Endothelial cell of umbilical vein (primary cell): ENCODE measurements around the gene CFI.

Experiments used
- CTCF ChIP-seq, 2 donors: IDR thresholded peaks; 1 replicate in 1 of 2; 2 replicates in 1 of 2; pipeline ENCODE4 v1.5.1; 2011; ENCODE audit warnings: low read length in 2 of 2, mild to moderate bottlenecking in 2 of 2, moderate library complexity in 2 of 2, control low read depth in 1 of 2, inconsistent platforms in 1 of 2, low read depth in 1 of 2; ENCODE audit not compliant: insufficient read depth in 1 of 2; ENCODE audit errors: extremely low read depth in 1 of 2
- MAX ChIP-seq: IDR thresholded peaks from 2 replicates; pipeline ENCODE4 v1.6.1; 2011; ENCODE audit not compliant: insufficient read depth, insufficient read length
- POLR2A ChIP-seq: IDR thresholded peaks from 2 replicates; pipeline ENCODE4 v1.6.1; 2012; ENCODE audit warnings: low read depth, mild to moderate bottlenecking, control low read depth, low read length
- POLR2AphosphoS5 ChIP-seq: IDR thresholded peaks from 2 replicates; pipeline ENCODE4 v1.6.1; 2012; ENCODE audit warnings: low read depth, mild to moderate bottlenecking, control low read depth, low read length, moderate library complexity; ENCODE audit not compliant: insufficient read depth

GRCh38 chr4:109751852-109752251 lies 49.9 kb downstream of the CFI start:
- TF ChIP-seq POLR2AphosphoS5: no peak
- TF ChIP-seq CTCF (IDR thresholded peaks at IDR 0.05; ENCODE audit: extremely low read depth in 1 of 2, insufficient read depth in 1 of 2, low read depth in 1 of 2, low read length in 2 of 2): no peak
- no peak for TF ChIP-seq POLR2A
- no peak for TF ChIP-seq MAX
